K562 (cell line): ENCODE data around the gene FRMD1. TPM values are rescaled to one million over a fixed set of nuclear protein-coding genes. Genes with fewer than 3 reads are reported as not detected.
A peak's percentile ranks its signal among the peaks of the same experiment; 100 is the strongest.

ENCODE experiments used
- ATAC-seq: fragments of 200-7000 bp; cut with Tn5 transposase; 3 replicates; pipeline ENCODE4 v1.9.1; 2020; ENCODE audit warnings: moderate library complexity
- BruUV-seq: library from RNA; stranded (reverse); fragments of 400-500 nt; replicated peaks from 2 replicates; lab custom pipeline; 2021; lab: Mats Ljungman, UMichigan
- CTCF ChIA-PET: fragments of 300-600 bp; formaldehyde crosslinking; extraction: SDS; loops from one replicate; lab custom pipeline; 2021; ENCODE audit warnings: low intra/inter-chr PET ratio; lab: Yijun Ruan, JAX
- POLR2A ChIA-PET: fragments of 300-600, 350-650 bp; sonication (Branson Sonifier 250); formaldehyde crosslinking; extraction: SDS; loops from one replicate; lab custom pipeline; 2021; ENCODE audit warnings: antibody characterized with exemption, inconsistent platforms; lab: Yijun Ruan, JAX
- DNase-seq, 4 experiments: peaks; one replicate each; pipeline versions ENCODE4 v3.0.0 to v3.0.0-alpha.2; 2011 to 2018; ENCODE audit warnings: low spot score in 3 of 4, mixed read lengths in 3 of 4; ENCODE audit errors: extremely low read depth in 1 of 4
- FAIRE-seq: peaks from 2 replicates; lab custom pipeline; 2011; peaks lifted over from hg19 to GRCh38; lab: Jason Lieb, UNC
- H2AFZ ChIP-seq: 2 replicates; pipeline ENCODE4 v1.6.0; 2011; ENCODE audit warnings: low read depth, low read length, control low read depth, inconsistent platforms
- H3K27ac ChIP-seq: fragments of 200-600 bp; 3 replicates; pipeline ENCODE4 v1.8.0; 2011; ENCODE audit warnings: low read depth, mild to moderate bottlenecking, control low read depth, inconsistent platforms, low read length, moderate library complexity, mixed read lengths; ENCODE audit errors: extremely low read depth
- H3K27me3 ChIP-seq, 2 experiments: fragments of 300-600 bp in 1 of 2; 2 replicates in 1 of 2; 3 replicates in 1 of 2; pipeline versions ENCODE4 v1.6.0 to v1.8.0; 2011; ENCODE audit warnings: inconsistent platforms in 2 of 2, low read length in 2 of 2, mild to moderate bottlenecking in 1 of 2, mixed read lengths in 1 of 2, moderate library complexity in 1 of 2; ENCODE audit not compliant: control insufficient read depth in 2 of 2, insufficient read depth in 2 of 2
- H3K36me3 ChIP-seq: fragments of 300-600 bp; 3 replicates; pipeline ENCODE4 v1.8.0; 2011; ENCODE audit warnings: mild to moderate bottlenecking, low read length, inconsistent platforms; ENCODE audit not compliant: control insufficient read depth, insufficient read depth
- H3K4me1 ChIP-seq, 2 experiments: fragments of 200-600 bp in 1 of 2; replicated peaks in 1 of 2; 2 replicates in 1 of 2; 3 replicates in 1 of 2; pipeline versions ENCODE4 v1.5.1 to v1.8.0; 2011; ENCODE audit warnings: inconsistent platforms in 2 of 2, low read length in 2 of 2, mild to moderate bottlenecking in 1 of 2, mixed read lengths in 1 of 2, moderate library complexity in 1 of 2; ENCODE audit not compliant: control insufficient read depth in 2 of 2, insufficient read depth in 2 of 2
- H3K4me2 ChIP-seq: 2 replicates; pipeline ENCODE4 v1.6.1; 2011; ENCODE audit warnings: low read length, control low read depth, inconsistent platforms, mixed read lengths; ENCODE audit not compliant: insufficient read depth
- H3K4me3 ChIP-seq: fragments of 200-600 bp; sonication (generic), shearing (Covaris generic); 2 replicates; pipeline ENCODE4 v1.5.1; 2016; ENCODE audit warnings: control low read depth, inconsistent platforms
- H3K79me2 ChIP-seq: fragments of 200-600 bp; 3 replicates; pipeline ENCODE4 v1.8.0; 2011; ENCODE audit warnings: low read length, inconsistent platforms; ENCODE audit not compliant: control insufficient read depth, insufficient read depth
- H3K9ac ChIP-seq, 2 experiments: 2 replicates each; pipeline versions ENCODE4 v1.6.0 to v1.6.1; 2011; ENCODE audit warnings: low read depth in 2 of 2, low read length in 2 of 2, control low read depth in 1 of 2, inconsistent platforms in 1 of 2, mild to moderate bottlenecking in 1 of 2, mixed read lengths in 1 of 2; ENCODE audit not compliant: insufficient read depth in 1 of 2
- H3K9me1 ChIP-seq: one replicate; pipeline ENCODE4 v1.6.0; 2011; ENCODE audit warnings: inconsistent platforms, mild to moderate bottlenecking, low read length, moderate library complexity; ENCODE audit not compliant: control insufficient read depth, insufficient read depth
- H3K9me3 ChIP-seq: replicated peaks from 2 replicates; pipeline ENCODE4 v1.5.1; 2011; ENCODE audit warnings: low read depth, low read length, inconsistent platforms; ENCODE audit not compliant: control insufficient read depth, insufficient read depth
- H4K20me1 ChIP-seq: replicated peaks from 2 replicates; pipeline ENCODE4 v1.6.1; 2011; ENCODE audit warnings: low read length, inconsistent platforms, mixed read lengths; ENCODE audit not compliant: control insufficient read depth, insufficient read depth
- ASH1L ChIP-seq: fragments of 450-650 bp; IDR thresholded peaks from 2 replicates; pipeline ENCODE4 v1.6.1; 2018; ENCODE audit warnings: borderline replicate concordance, mild to moderate bottlenecking, low read depth; ENCODE audit not compliant: partially characterized antibody
- CBFA2T2 ChIP-seq: fragments of 450-650 bp; conservative IDR thresholded peaks from 2 replicates; pipeline ENCODE4 v1.6.1; 2017; ENCODE audit warnings: mild to moderate bottlenecking
- CBFA2T3 ChIP-seq: fragments of 450-650 bp; IDR thresholded peaks from 2 replicates; pipeline ENCODE4 v1.6.1; 2017
- KAT7 ChIP-seq: sonication (generic); formaldehyde crosslinking; IDR thresholded peaks from 2 replicates; pipeline ENCODE4 v1.8.0; 2022; ENCODE audit warnings: missing genetic modification reagents, mild to moderate bottlenecking, borderline replicate concordance
- PML ChIP-seq: IDR thresholded peaks from 2 replicates; pipeline ENCODE4 v1.6.1; 2012; ENCODE audit warnings: low read length, inconsistent platforms
- SIN3A ChIP-seq, 2 experiments: fragments of 150-350 bp in 1 of 2; IDR thresholded peaks; 2 replicates each; pipeline ENCODE4 v1.6.1; 2011 to 2016; ENCODE audit warnings: borderline replicate concordance in 2 of 2, low read depth in 2 of 2, low read length in 2 of 2, mild to moderate bottlenecking in 2 of 2, moderate library complexity in 2 of 2; ENCODE audit not compliant: control insufficient read depth in 1 of 2
- TGIF2 ChIP-seq: sonication (generic); formaldehyde crosslinking; IDR thresholded peaks from 2 replicates; pipeline ENCODE4 v1.8.1; 2022; ENCODE audit warnings: mild to moderate bottlenecking, missing genetic modification reagents, moderate library complexity
- ZNF12 ChIP-seq: sonication (generic); formaldehyde crosslinking; IDR thresholded peaks from 2 replicates; pipeline ENCODE4 v1.4.0; 2020; ENCODE audit warnings: mild to moderate bottlenecking, missing genetic modification reagents
- ZNF780A ChIP-seq: fragments of 250-450 bp; sonication (Bioruptor Pico); IDR thresholded peaks from 2 replicates; pipeline ENCODE4 v1.5.0; 2021; ENCODE audit warnings: mild to moderate bottlenecking
- WGBS: fragments of 100-300 bp; shearing (Covaris generic); methylation state at CpG from one replicate; pipeline ENCODE4 v1.1.6; 2016; ENCODE audit warnings: low coverage, mixed read lengths; ENCODE audit not compliant: insufficient coverage; ENCODE audit errors: missing lambda C conversion rate; 5-methylcytosine and 5-hydroxymethylcytosine counted together
- in situ Hi-C: fragments of 300-500 bp; cut with MboI; formaldehyde crosslinking; loops from 4 replicates; pipeline ENCODE4 v1.15.0; 2018; ENCODE audit warnings: inconsistent platforms, mixed read lengths
- intact Hi-C: fragments of 100-400 bp; cut with micrococcal nuclease; formaldehyde crosslinking; loops from 2 replicates; pipeline ENCODE4 v1.14.2; 2022
- polyA plus RNA-seq, 8 experiments: library from polyadenylated mRNA; depleted of rRNA in 4 of 8; stranded (reverse) in 5 of 8; unstranded in 3 of 8; fragments of >200 nt; fragmentation: Nextera tagmentation in 2 of 8; fragmentation: Illumina TruSeq in 1 of 8; extraction: Ambion mirVana in 2 of 8; extraction: Trizol in 1 of 8; gene quantifications; 2 replicates each; pipeline versions ENCODE4 v1.2.1 to v1.2.3, GENCODE V29; 2011 to 2014; ENCODE audit warnings: inconsistent platforms in 1 of 8, missing spikeins in 1 of 8
- total RNA-seq, 7 experiments: library from RNA; depleted of rRNA in 6 of 7; stranded (reverse); fragments of >200 nt in 6 of 7; fragmentation: Illumina TruSeq in 2 of 7; extraction: Trizol in 2 of 7; gene quantifications; 2 replicates each; pipeline versions ENCODE4 v1.2.1 to v1.2.3, GENCODE V29; 2011 to 2021; ENCODE audit warnings: low replicate concordance in 1 of 7
- TF ChIP-seq, protein P1 (sequence below): sonication (generic); IDR thresholded peaks from 2 replicates; pipeline ENCODE4 v1.6.1; 2016
- TF ChIP-seq, protein P2 (sequence below): sonication (generic); formaldehyde crosslinking; IDR thresholded peaks from 2 replicates; pipeline ENCODE4 v1.9.0; 2022; ENCODE audit warnings: mild to moderate bottlenecking, missing genetic modification reagents
- TF ChIP-seq, protein P3 (sequence below), 2 experiments: fragments of 250-450 bp in 1 of 2; fragments of 450-650 bp in 1 of 2; sonication (Bioruptor Pico) in 1 of 2; IDR thresholded peaks; 2 replicates each; pipeline versions ENCODE4 v1.6.1 to v1.8.0; 2016 to 2021; ENCODE audit warnings: mild to moderate bottlenecking in 2 of 2, moderate library complexity in 2 of 2, missing compliant biosample characterization in 1 of 2, missing genetic modification characterization in 1 of 2
- TF ChIP-seq, protein P4 (sequence below): fragments of 250-450 bp; sonication (Bioruptor Pico); IDR thresholded peaks from 2 replicates; pipeline ENCODE4 v1.8.0; 2021; ENCODE audit warnings: borderline replicate concordance, mild to moderate bottlenecking, moderate library complexity; ENCODE audit not compliant: poor library complexity, severe bottlenecking

Gene FRMD1
- total and polyA plus RNA-seq, 9 of the 15 experiments (the other 6 are each of a cell fraction or from before 2014, with no cell fraction given): 0.01 to 0.04 (median 0.01) TPM; not detected in 6

DNA sequence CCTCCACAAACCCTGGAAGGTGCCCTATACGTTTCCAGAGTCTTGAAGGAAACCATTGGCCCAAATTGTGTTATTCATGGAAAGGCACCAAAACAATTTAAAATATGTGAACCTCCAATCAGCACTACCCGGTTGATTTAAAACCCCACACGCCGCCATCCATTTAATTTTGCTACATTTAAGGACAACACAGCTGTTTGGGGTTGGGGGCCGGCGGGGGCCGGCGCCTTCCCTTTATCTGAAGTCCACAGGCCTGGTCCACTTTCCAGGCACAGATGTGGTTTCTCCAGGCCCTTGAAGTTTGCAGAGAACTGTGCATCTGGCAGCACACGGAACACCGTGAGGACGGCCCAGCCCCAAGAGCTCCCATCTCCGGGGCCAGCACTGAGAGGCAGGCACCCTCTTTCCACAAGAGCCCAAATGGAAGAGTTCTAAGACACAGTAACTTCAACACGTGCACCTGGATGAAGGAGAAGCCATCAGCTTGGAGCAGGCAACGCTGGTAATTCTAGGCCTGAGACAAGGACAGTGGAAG, 16.8 kb upstream of the FRMD1 start:
- Histone ChIP-seq H4K20me1 (peaks cover 33% of the 10 kb centered on the region), H3K9me1 (no peaks in the 10 kb centered on the region), H3K9ac (no peak overlapping the region), H3K27me3 (peaks cover 64 to 93% of the 10 kb centered on the region in 2 experiments), H3K4me2 (no peak overlapping the region), H2AFZ (no peak overlapping the region), H3K4me1 (peaks cover 0 to 15% of the 10 kb centered on the region in 2 experiments; a peak in 2 of 5 replicates), H3K79me2 (no peaks in the 10 kb centered on the region), H3K4me3 (no peak overlapping the region), H3K9me3 (no peaks in the 10 kb centered on the region), H3K36me3 (no peaks in the 10 kb centered on the region), H3K27ac (no peak overlapping the region)
- ChIA-PET CTCF (no interaction called here), POLR2A (interaction anchor here (0.7 kb wide), 1 partner anchor 25 kb away, joined by 3 read pairs; no protein-coding TSS in a partner anchor)
- TF ChIP-seq TGIF2 (CRISPR knock-in tag): no peak
- TF ChIP-seq, protein P1, sequence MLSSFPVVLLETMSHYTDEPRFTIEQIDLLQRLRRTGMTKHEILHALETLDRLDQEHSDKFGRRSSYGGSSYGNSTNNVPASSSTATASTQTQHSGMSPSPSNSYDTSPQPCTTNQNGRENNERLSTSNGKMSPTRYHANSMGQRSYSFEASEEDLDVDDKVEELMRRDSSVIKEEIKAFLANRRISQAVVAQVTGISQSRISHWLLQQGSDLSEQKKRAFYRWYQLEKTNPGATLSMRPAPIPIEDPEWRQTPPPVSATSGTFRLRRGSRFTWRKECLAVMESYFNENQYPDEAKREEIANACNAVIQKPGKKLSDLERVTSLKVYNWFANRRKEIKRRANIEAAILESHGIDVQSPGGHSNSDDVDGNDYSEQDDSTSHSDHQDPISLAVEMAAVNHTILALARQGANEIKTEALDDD: no peak
- no peak for TF ChIP-seq KAT7 (CRISPR knock-in tag)
- 0 out of 2 replicates have a peak, but pooled peaks have one; percentile 18 for TF ChIP-seq CBFA2T3
- TF ChIP-seq, protein P2, sequence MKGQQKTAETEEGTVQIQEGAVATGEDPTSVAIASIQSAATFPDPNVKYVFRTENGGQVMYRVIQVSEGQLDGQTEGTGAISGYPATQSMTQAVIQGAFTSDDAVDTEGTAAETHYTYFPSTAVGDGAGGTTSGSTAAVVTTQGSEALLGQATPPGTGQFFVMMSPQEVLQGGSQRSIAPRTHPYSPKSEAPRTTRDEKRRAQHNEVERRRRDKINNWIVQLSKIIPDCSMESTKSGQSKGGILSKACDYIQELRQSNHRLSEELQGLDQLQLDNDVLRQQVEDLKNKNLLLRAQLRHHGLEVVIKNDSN (CRISPR knock-in tag): no peak
- TF ChIP-seq, protein P3, sequence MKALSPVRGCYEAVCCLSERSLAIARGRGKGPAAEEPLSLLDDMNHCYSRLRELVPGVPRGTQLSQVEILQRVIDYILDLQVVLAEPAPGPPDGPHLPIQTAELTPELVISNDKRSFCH (CRISPR knock-in tag; IDR thresholded peaks at IDR 0.05): no peak
- TF ChIP-seq, protein P3 (tag; IDR thresholded peaks at IDR 0.05): no peak
- TF ChIP-seq, protein P4, sequence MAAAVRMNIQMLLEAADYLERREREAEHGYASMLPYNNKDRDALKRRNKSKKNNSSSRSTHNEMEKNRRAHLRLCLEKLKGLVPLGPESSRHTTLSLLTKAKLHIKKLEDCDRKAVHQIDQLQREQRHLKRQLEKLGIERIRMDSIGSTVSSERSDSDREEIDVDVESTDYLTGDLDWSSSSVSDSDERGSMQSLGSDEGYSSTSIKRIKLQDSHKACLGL (CRISPR knock-in tag): no peak
- no peak for TF ChIP-seq SIN3A (IDR thresholded peaks at IDR 0.05; ENCODE audit: borderline replicate concordance in 2 of 2, control insufficient read depth in 1 of 2, low read depth in 2 of 2, low read length in 2 of 2)
- TF ChIP-seq CBFA2T2: 0 out of 2 replicates have a peak, but pooled peaks have one; percentile 6
- no peak for TF ChIP-seq PML
- TF ChIP-seq ZNF12 (CRISPR knock-in tag): no peak
- TF ChIP-seq ZNF780A (CRISPR knock-in tag): no peak
- TF ChIP-seq ASH1L: no peak
- no TSS peak for BruUV-seq
- no peak for DNase-seq
- FAIRE-seq: no peak
- no peak for ATAC-seq
- intact Hi-C loops: no loop called here
- WGBS: 2% methylated on average over 14 of the region's 14 CpGs
- in situ Hi-C loops: no loop called here
